C4-2B (cell line): ENCODE results near the gene MMP10.

ENCODE experiments used
- CTCF ChIP-seq: fragments of 450-650 bp; conservative IDR thresholded peaks from 2 replicates; pipeline ENCODE4 v1.5.1; 2017; ENCODE audit warnings: mild to moderate bottlenecking
- ZFX ChIP-seq: fragments of 450-650 bp; IDR thresholded peaks from 2 replicates; pipeline ENCODE4 v1.6.1; 2017

- TF ChIP-seq CTCF (no peak), ZFX (no peak)
Observed at GRCh38 chr11:102813484-102813883, 33.1 kb upstream of the MMP10 start.
